Measurements from ENCODE around the gene XRCC4.

DNA sequence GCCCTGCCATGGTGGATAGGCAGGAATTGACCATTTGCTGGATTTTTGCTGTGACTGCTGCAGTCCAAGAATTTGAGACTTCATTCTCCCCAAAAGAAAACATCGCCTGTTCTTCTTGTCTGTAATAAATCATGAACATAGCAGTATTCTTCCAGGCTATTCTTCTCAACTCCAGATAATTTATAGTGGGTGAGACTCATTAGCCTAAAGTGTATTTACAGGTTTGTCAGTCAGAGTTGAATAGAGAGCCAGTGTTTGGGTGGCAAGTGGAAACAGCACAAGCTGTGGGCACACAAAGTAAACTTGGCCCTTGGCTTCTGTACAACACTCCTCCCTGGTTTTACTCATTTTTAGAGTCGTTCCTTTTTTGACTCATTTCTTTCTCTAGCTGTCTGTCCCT, 266.0 kb downstream of the XRCC4 start:
- no peak for TF ChIP-seq POLR2A (IDR thresholded peaks at IDR 0.05)
- TF ChIP-seq, protein P1, sequence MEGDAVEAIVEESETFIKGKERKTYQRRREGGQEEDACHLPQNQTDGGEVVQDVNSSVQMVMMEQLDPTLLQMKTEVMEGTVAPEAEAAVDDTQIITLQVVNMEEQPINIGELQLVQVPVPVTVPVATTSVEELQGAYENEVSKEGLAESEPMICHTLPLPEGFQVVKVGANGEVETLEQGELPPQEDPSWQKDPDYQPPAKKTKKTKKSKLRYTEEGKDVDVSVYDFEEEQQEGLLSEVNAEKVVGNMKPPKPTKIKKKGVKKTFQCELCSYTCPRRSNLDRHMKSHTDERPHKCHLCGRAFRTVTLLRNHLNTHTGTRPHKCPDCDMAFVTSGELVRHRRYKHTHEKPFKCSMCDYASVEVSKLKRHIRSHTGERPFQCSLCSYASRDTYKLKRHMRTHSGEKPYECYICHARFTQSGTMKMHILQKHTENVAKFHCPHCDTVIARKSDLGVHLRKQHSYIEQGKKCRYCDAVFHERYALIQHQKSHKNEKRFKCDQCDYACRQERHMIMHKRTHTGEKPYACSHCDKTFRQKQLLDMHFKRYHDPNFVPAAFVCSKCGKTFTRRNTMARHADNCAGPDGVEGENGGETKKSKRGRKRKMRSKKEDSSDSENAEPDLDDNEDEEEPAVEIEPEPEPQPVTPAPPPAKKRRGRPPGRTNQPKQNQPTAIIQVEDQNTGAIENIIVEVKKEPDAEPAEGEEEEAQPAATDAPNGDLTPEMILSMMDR (IDR thresholded peaks at IDR 0.05), result no peak
